Tibial artery (tissue), 4 donors: ENCODE measurements around the gene SLC38A10.

Source experiments
- DNase-seq, 2 donors: peaks; one replicate each; pipeline ENCODE4 v3.0.0-alpha.2; 2019
- H3K27ac ChIP-seq, 2 donors: fragments of 200-600 bp; sonication (generic) in 1 of 2; 1 replicate in 1 of 2; 2 replicates in 1 of 2; pipeline ENCODE4 v1.5.1; 2018 to 2019; ENCODE audit warnings: mild to moderate bottlenecking in 1 of 2
- H3K27me3 ChIP-seq, 2 donors: fragments of 200-600 bp; sonication (generic) in 1 of 2; one replicate each; pipeline versions ENCODE4 v1.5.1 to v1.6.0; 2016 to 2019
- H3K36me3 ChIP-seq, 3 donors: fragments of 200-600 bp; sonication (generic) in 2 of 3; one replicate each; pipeline ENCODE4 v1.5.1; 2016 to 2019; ENCODE audit warnings: mild to moderate bottlenecking in 2 of 3
- H3K4me1 ChIP-seq, 4 donors: fragments of 200-600 bp; sonication (generic) in 2 of 4; 1 replicate in 3 of 4; 2 replicates in 1 of 4; pipeline ENCODE4 v1.5.1; 2016 to 2019
- H3K4me3 ChIP-seq, 2 donors: fragments of 200-600 bp; sonication (generic) in 1 of 2; 1 replicate in 1 of 2; 2 replicates in 1 of 2; pipeline ENCODE4 v1.5.1; 2018 to 2019; ENCODE audit warnings: mild to moderate bottlenecking in 2 of 2
- H3K9me3 ChIP-seq, 3 donors: fragments of 200-600 bp; sonication (generic) in 1 of 3; one replicate each; pipeline ENCODE4 v1.5.1; 2016 to 2019
- CTCF ChIP-seq, 2 experiments: fragments of 200-600 bp in 1 of 2; fragments of 450-650 bp in 1 of 2; IDR thresholded peaks; one replicate each; pipeline ENCODE4 v1.5.1; 2017 to 2019; ENCODE audit warnings: antibody characterized with exemption in 2 of 2, mild to moderate bottlenecking in 1 of 2, moderate library complexity in 1 of 2
- intact Hi-C: fragments of 100-400 bp; cut with DNase I; formaldehyde crosslinking; loops from one replicate; pipeline ENCODE4 v1.15.0; 2023; ENCODE audit warnings: low total_unique reads

SLC38A10 gene

GRCh38 chr17:81200201-81200600 is 94.9 kb downstream of the SLC38A10 start:
- Histone ChIP-seq H3K9me3 (no peaks in the 10 kb centered on the region), H3K36me3 (peaks cover 0 to 66% (median 0%) of the 10 kb centered on the region in 3 donors), H3K4me1 (no peaks in the 10 kb centered on the region), H3K4me3 (no peak overlapping the region), H3K27ac (no peak overlapping the region), H3K27me3 (no peaks in the 10 kb centered on the region)
- intact Hi-C loops, result no loop called here
- DNase-seq, result no peak
- TF ChIP-seq CTCF (IDR thresholded peaks at IDR 0.05), result no peak

GRCh38 chr17:81199482-81199830 is 95.7 kb downstream of the SLC38A10 start:
- intact Hi-C loops, result no loop called here
- H3K27ac ChIP-seq, result no peak overlapping the region
- DNase-seq, result no peak
- no peak overlapping the region for H3K4me3 ChIP-seq
- no peak for TF ChIP-seq CTCF (IDR thresholded peaks at IDR 0.05)
- H3K4me1 ChIP-seq, result no peaks in the 10 kb centered on the region
- no peaks in the 10 kb centered on the region for H3K27me3 ChIP-seq
- no peaks in the 10 kb centered on the region for H3K9me3 ChIP-seq
- H3K36me3 ChIP-seq, result peaks cover 0 to 73% (median 0%) of the 10 kb centered on the region in 3 donors

DNA sequence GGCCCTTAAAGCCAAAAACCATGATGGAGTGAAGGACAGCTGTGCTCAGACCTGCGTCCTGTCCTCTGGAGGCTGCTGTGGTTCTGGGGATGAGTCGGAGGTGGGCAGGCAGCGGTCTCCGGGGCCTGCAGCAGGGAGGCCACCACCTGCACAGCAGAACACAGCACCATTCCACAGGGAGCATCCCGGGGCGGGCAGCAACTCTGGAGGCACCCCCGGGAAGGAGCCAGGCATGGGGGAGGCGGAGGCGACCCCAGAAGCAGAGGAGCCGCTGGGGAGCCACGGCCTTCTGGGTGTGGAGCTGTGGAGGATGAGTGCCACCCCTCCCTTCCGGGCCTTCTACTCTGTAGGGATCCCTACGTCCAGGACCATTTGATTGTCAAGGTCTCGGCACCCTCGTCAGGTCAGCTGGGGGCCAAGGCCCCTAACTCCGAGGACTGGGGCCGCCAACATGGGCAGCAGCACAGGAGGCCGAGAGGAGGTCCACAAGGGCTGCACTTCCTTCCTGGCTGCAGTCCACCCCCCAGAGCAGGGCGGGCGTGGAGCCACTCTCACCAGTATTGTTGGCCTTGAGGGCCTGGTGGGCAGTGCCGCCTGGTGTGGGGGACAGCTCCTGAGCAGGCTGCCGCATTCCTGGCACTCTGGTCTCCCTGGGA is 96.2 kb downstream of the SLC38A10 start:
- intact Hi-C loops, result no loop called here
- Histone ChIP-seq H3K4me3 (no peak overlapping the region), H3K9me3 (no peaks in the 10 kb centered on the region), H3K36me3 (peaks cover 0 to 74% (median 0%) of the 10 kb centered on the region in 3 donors), H3K27ac (no peak overlapping the region), H3K27me3 (no peaks in the 10 kb centered on the region), H3K4me1 (no peaks in the 10 kb centered on the region)
- TF ChIP-seq CTCF (IDR thresholded peaks at IDR 0.05), result no peak
- no peak for DNase-seq

GRCh38 chr17:81197831-81198490 is 97.1 kb downstream of the SLC38A10 start:
- TF ChIP-seq CTCF (IDR thresholded peaks at IDR 0.05), result no peak
- H3K27me3 ChIP-seq, result no peaks in the 10 kb centered on the region
- no peak overlapping the region for H3K4me3 ChIP-seq
- H3K36me3 ChIP-seq, result peaks cover 0 to 74% (median 0%) of the 10 kb centered on the region in 3 donors
- no peaks in the 10 kb centered on the region for H3K4me1 ChIP-seq
- H3K9me3 ChIP-seq, result no peaks in the 10 kb centered on the region
- intact Hi-C loops, result no loop called here
- DNase-seq, result no peak
- no peak overlapping the region for H3K27ac ChIP-seq

DNA sequence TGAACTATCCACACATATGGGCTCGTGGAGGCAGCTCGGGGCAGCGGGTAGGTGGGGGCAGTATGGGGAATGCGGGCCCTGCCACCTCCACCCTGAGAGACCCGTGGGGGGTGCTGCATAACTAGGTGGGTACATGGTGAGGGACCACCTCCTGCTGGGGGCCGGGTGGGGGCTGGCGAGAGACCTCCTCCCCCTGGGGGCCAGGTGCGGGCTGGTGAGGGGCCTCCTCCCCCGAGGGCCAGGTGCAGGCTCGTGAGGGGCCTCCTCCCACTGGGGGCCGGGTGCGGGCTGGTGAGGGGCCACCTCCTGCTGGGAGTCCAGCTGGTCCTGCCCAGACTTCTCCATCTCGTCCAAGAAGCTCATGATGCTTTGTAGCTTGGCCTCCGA is 97.7 kb downstream of the SLC38A10 start:
- intact Hi-C loops, result no loop called here
- no peak overlapping the region for H3K4me3 ChIP-seq
- H3K36me3 ChIP-seq, result peaks cover 0 to 74% (median 0%) of the 10 kb centered on the region in 3 donors
- DNase-seq, result no peak
- no peaks in the 10 kb centered on the region for H3K4me1 ChIP-seq
- H3K27ac ChIP-seq, result no peak overlapping the region
- no peaks in the 10 kb centered on the region for H3K27me3 ChIP-seq
- no peak for TF ChIP-seq CTCF (IDR thresholded peaks at IDR 0.05)
- no peaks in the 10 kb centered on the region for H3K9me3 ChIP-seq
